Measurements from ENCODE around the gene CSTA.

Gene CSTA

GRCh38 chr3:122307094-122307687 lies 17.9 kb upstream of the CSTA start:
- H3K4me3 ChIP-seq (ENCODE audit: low read length) = no peak overlapping the region
- DNase-seq (ENCODE audit: low read depth) = no peak
- no peak for TF ChIP-seq CTCF (conservative IDR thresholded peaks at IDR 0.05; ENCODE audit: low read depth, low read length)

GRCh38 chr3:122307976-122308375 lies 17.1 kb upstream of the CSTA start:
- no peak for TF ChIP-seq CTCF (conservative IDR thresholded peaks at IDR 0.05; ENCODE audit: low read depth, low read length)
- DNase-seq (ENCODE audit: low read depth) = no peak
- H3K4me3 ChIP-seq (ENCODE audit: low read length) = no peak overlapping the region

GRCh38 chr3:122310361-122310760 lies 14.7 kb upstream of the CSTA start:
- no peak for TF ChIP-seq CTCF (conservative IDR thresholded peaks at IDR 0.05; ENCODE audit: low read depth, low read length)
- DNase-seq (ENCODE audit: low read depth) = no peak
- no peak overlapping the region for H3K4me3 ChIP-seq (ENCODE audit: low read length)

- TF ChIP-seq CTCF (conservative IDR thresholded peaks at IDR 0.05; ENCODE audit: low read depth, low read length) = no peak
- no peak overlapping the region for H3K4me3 ChIP-seq (ENCODE audit: low read length)
- no peak for DNase-seq (ENCODE audit: low read depth)
Measured at GRCh38 chr3:122312826-122313225, 12.2 kb upstream of the CSTA start.

- no peak overlapping the region for H3K4me3 ChIP-seq (ENCODE audit: low read length)
- no peak for DNase-seq (ENCODE audit: low read depth)
- no peak for TF ChIP-seq CTCF (conservative IDR thresholded peaks at IDR 0.05; ENCODE audit: low read depth, low read length)
Measured at GRCh38 chr3:122313281-122313680, 11.8 kb upstream of the CSTA start.

- DNase-seq (ENCODE audit: low read depth) = no peak
- H3K4me3 ChIP-seq (ENCODE audit: low read length) = no peak overlapping the region
- no peak for TF ChIP-seq CTCF (conservative IDR thresholded peaks at IDR 0.05; ENCODE audit: low read depth, low read length)
Measured at GRCh38 chr3:122314228-122314876, 10.7 kb upstream of the CSTA start.

- H3K4me3 ChIP-seq (ENCODE audit: low read length) = no peak overlapping the region
- TF ChIP-seq CTCF (conservative IDR thresholded peaks at IDR 0.05; ENCODE audit: low read depth, low read length) = no peak
- no peak for DNase-seq (ENCODE audit: low read depth)
Measured at GRCh38 chr3:122315619-122316018, 9.4 kb upstream of the CSTA start.
